K562 (cell line): ENCODE measurements around the gene TRABD. TPM values are rescaled to one million over a fixed set of nuclear protein-coding genes. Genes with fewer than 3 reads are reported as not detected.

Source experiments
- ATAC-seq: fragments of 200-7000 bp; cut with Tn5 transposase; 3 replicates; pipeline ENCODE4 v1.9.1; 2020; ENCODE audit warnings: moderate library complexity
- BruUV-seq: library from RNA; stranded (reverse); fragments of 400-500 nt; replicated peaks from 2 replicates; lab custom pipeline; 2021; lab: Mats Ljungman, UMichigan
- CTCF ChIA-PET: fragments of 300-600 bp; formaldehyde crosslinking; extraction: SDS; loops from one replicate; lab custom pipeline; 2021; ENCODE audit warnings: low intra/inter-chr PET ratio; lab: Yijun Ruan, JAX
- POLR2A ChIA-PET: fragments of 300-600, 350-650 bp; sonication (Branson Sonifier 250); formaldehyde crosslinking; extraction: SDS; loops from one replicate; lab custom pipeline; 2021; ENCODE audit warnings: antibody characterized with exemption, inconsistent platforms; lab: Yijun Ruan, JAX
- DNase-seq, 4 experiments: peaks; one replicate each; pipeline versions ENCODE4 v3.0.0 to v3.0.0-alpha.2; 2011 to 2018; ENCODE audit warnings: low spot score in 3 of 4, mixed read lengths in 3 of 4; ENCODE audit errors: extremely low read depth in 1 of 4
- FAIRE-seq: peaks from 2 replicates; lab custom pipeline; 2011; peaks lifted over from hg19 to GRCh38; lab: Jason Lieb, UNC
- H2AFZ ChIP-seq: 2 replicates; pipeline ENCODE4 v1.6.0; 2011; ENCODE audit warnings: low read depth, low read length, control low read depth, inconsistent platforms
- H3K27ac ChIP-seq: fragments of 200-600 bp; 3 replicates; pipeline ENCODE4 v1.8.0; 2011; ENCODE audit warnings: low read depth, mild to moderate bottlenecking, control low read depth, inconsistent platforms, low read length, moderate library complexity, mixed read lengths; ENCODE audit errors: extremely low read depth
- H3K27me3 ChIP-seq, 2 experiments: fragments of 300-600 bp in 1 of 2; 2 replicates in 1 of 2; 3 replicates in 1 of 2; pipeline versions ENCODE4 v1.6.0 to v1.8.0; 2011; ENCODE audit warnings: inconsistent platforms in 2 of 2, low read length in 2 of 2, mild to moderate bottlenecking in 1 of 2, mixed read lengths in 1 of 2, moderate library complexity in 1 of 2; ENCODE audit not compliant: control insufficient read depth in 2 of 2, insufficient read depth in 2 of 2
- H3K36me3 ChIP-seq: fragments of 300-600 bp; 3 replicates; pipeline ENCODE4 v1.8.0; 2011; ENCODE audit warnings: mild to moderate bottlenecking, low read length, inconsistent platforms; ENCODE audit not compliant: control insufficient read depth, insufficient read depth
- H3K4me1 ChIP-seq, 2 experiments: fragments of 200-600 bp in 1 of 2; replicated peaks in 1 of 2; 2 replicates in 1 of 2; 3 replicates in 1 of 2; pipeline versions ENCODE4 v1.5.1 to v1.8.0; 2011; ENCODE audit warnings: inconsistent platforms in 2 of 2, low read length in 2 of 2, mild to moderate bottlenecking in 1 of 2, mixed read lengths in 1 of 2, moderate library complexity in 1 of 2; ENCODE audit not compliant: control insufficient read depth in 2 of 2, insufficient read depth in 2 of 2
- H3K4me2 ChIP-seq: 2 replicates; pipeline ENCODE4 v1.6.1; 2011; ENCODE audit warnings: low read length, control low read depth, inconsistent platforms, mixed read lengths; ENCODE audit not compliant: insufficient read depth
- H3K4me3 ChIP-seq: fragments of 200-600 bp; sonication (generic), shearing (Covaris generic); 2 replicates; pipeline ENCODE4 v1.5.1; 2016; ENCODE audit warnings: control low read depth, inconsistent platforms
- H3K79me2 ChIP-seq: fragments of 200-600 bp; 3 replicates; pipeline ENCODE4 v1.8.0; 2011; ENCODE audit warnings: low read length, inconsistent platforms; ENCODE audit not compliant: control insufficient read depth, insufficient read depth
- H3K9ac ChIP-seq, 2 experiments: 2 replicates each; pipeline versions ENCODE4 v1.6.0 to v1.6.1; 2011; ENCODE audit warnings: low read depth in 2 of 2, low read length in 2 of 2, control low read depth in 1 of 2, inconsistent platforms in 1 of 2, mild to moderate bottlenecking in 1 of 2, mixed read lengths in 1 of 2; ENCODE audit not compliant: insufficient read depth in 1 of 2
- H3K9me1 ChIP-seq: one replicate; pipeline ENCODE4 v1.6.0; 2011; ENCODE audit warnings: inconsistent platforms, mild to moderate bottlenecking, low read length, moderate library complexity; ENCODE audit not compliant: control insufficient read depth, insufficient read depth
- H3K9me3 ChIP-seq: replicated peaks from 2 replicates; pipeline ENCODE4 v1.5.1; 2011; ENCODE audit warnings: low read depth, low read length, inconsistent platforms; ENCODE audit not compliant: control insufficient read depth, insufficient read depth
- H4K20me1 ChIP-seq: replicated peaks from 2 replicates; pipeline ENCODE4 v1.6.1; 2011; ENCODE audit warnings: low read length, inconsistent platforms, mixed read lengths; ENCODE audit not compliant: control insufficient read depth, insufficient read depth
- BHLHE40 ChIP-seq: IDR thresholded peaks from 2 replicates; pipeline ENCODE4 v1.6.1; 2011; ENCODE audit warnings: low read length, improper control_type of control experiment
- GTF2A2 ChIP-seq: IDR thresholded peaks from 2 replicates; pipeline ENCODE4 v1.6.1; 2016; ENCODE audit warnings: mild to moderate bottlenecking, missing genetic modification characterization, missing compliant biosample characterization
- POLR2G ChIP-seq: fragments of 200-400 bp; formaldehyde crosslinking; IDR thresholded peaks from 2 replicates; pipeline ENCODE4 v1.6.1; 2017; ENCODE audit warnings: low read depth, mild to moderate bottlenecking, antibody characterized with exemption, low read length, moderate library complexity
- SNIP1 ChIP-seq: fragments of 450-650 bp; IDR thresholded peaks from 2 replicates; pipeline ENCODE4 v1.7.1; 2017; ENCODE audit warnings: low read depth, mild to moderate bottlenecking
- ZBTB7A ChIP-seq: IDR thresholded peaks from 2 replicates; pipeline ENCODE4 v1.6.1; 2011; ENCODE audit warnings: low read depth, mild to moderate bottlenecking, low read length, moderate library complexity, borderline replicate concordance; ENCODE audit not compliant: control insufficient read depth
- WGBS: fragments of 100-300 bp; shearing (Covaris generic); methylation state at CpG from one replicate; pipeline ENCODE4 v1.1.6; 2016; ENCODE audit warnings: low coverage, mixed read lengths; ENCODE audit not compliant: insufficient coverage; ENCODE audit errors: missing lambda C conversion rate; 5-methylcytosine and 5-hydroxymethylcytosine counted together
- in situ Hi-C: fragments of 300-500 bp; cut with MboI; formaldehyde crosslinking; loops from 4 replicates; pipeline ENCODE4 v1.15.0; 2018; ENCODE audit warnings: inconsistent platforms, mixed read lengths
- intact Hi-C: fragments of 100-400 bp; cut with micrococcal nuclease; formaldehyde crosslinking; loops from 2 replicates; pipeline ENCODE4 v1.14.2; 2022
- polyA plus RNA-seq, 8 experiments: library from polyadenylated mRNA; depleted of rRNA in 4 of 8; stranded (reverse) in 5 of 8; unstranded in 3 of 8; fragments of >200 nt; fragmentation: Nextera tagmentation in 2 of 8; fragmentation: Illumina TruSeq in 1 of 8; extraction: Ambion mirVana in 2 of 8; extraction: Trizol in 1 of 8; gene quantifications; 2 replicates each; pipeline versions ENCODE4 v1.2.1 to v1.2.3, GENCODE V29; 2011 to 2014; ENCODE audit warnings: inconsistent platforms in 1 of 8, missing spikeins in 1 of 8
- total RNA-seq, 7 experiments: library from RNA; depleted of rRNA in 6 of 7; stranded (reverse); fragments of >200 nt in 6 of 7; fragmentation: Illumina TruSeq in 2 of 7; extraction: Trizol in 2 of 7; gene quantifications; 2 replicates each; pipeline versions ENCODE4 v1.2.1 to v1.2.3, GENCODE V29; 2011 to 2021; ENCODE audit warnings: low replicate concordance in 1 of 7
- TF ChIP-seq, protein P1 (sequence below), 3 experiments: IDR thresholded peaks in 2 of 3; conservative IDR thresholded peaks in 1 of 3; 2 replicates each; pipeline ENCODE4 v1.5.1; 2011 to 2012; ENCODE audit warnings: low read length in 3 of 3, mild to moderate bottlenecking in 3 of 3, control low read depth in 2 of 3, improper control_type of control experiment in 1 of 3, inconsistent platforms in 1 of 3, low read depth in 1 of 3, mixed read lengths in 1 of 3, moderate library complexity in 1 of 3; ENCODE audit not compliant: insufficient read depth in 2 of 3
- TF ChIP-seq, protein P2 (sequence below): fragments of 450-650 bp; IDR thresholded peaks from 2 replicates; pipeline ENCODE4 v1.6.1; 2016

The TRABD gene
- total and polyA plus RNA-seq, 9 of the 15 experiments (the other 6 are each of a cell fraction or from before 2014, with no cell fraction given) = 0.08 to 62.9 (median 14.0) TPM

DNA sequence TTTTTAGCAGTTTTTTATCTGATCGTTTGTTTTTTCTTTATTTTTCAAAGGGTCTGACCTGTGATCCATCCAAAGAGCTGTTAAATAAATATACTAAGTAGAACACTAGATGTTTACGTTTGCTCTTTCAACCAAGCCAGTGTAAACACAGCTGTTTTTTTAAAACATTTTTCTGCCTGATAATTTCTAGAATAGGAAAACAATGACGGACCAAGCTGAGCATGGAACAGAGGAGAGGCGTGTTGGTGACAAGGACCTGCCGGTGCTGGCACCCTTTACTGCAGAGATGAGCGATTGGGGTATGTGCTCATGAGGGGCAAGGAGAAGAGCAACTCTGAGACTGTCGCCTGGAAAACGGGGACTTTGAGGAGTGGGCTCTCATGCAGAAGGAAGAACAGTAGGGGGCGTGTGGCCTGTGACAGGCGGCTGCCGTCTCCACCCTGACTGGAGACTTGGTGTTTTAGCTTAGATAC is 43.8 kb upstream of the TRABD start:
- WGBS = 24% methylated on average over 10 of the region's 11 CpGs
- Histone ChIP-seq H2AFZ (no peak overlapping the region), H3K79me2 (no peaks in the 10 kb centered on the region), H4K20me1 (no peaks in the 10 kb centered on the region), H3K4me2 (no peak overlapping the region), H3K27ac (no peak overlapping the region), H3K4me3 (no peak overlapping the region), H3K27me3 (no peaks in the 10 kb centered on the region), H3K4me1 (peaks cover 14 to 22% of the 10 kb centered on the region in 2 experiments; a peak in 4 of 5 replicates), H3K9me3 (no peaks in the 10 kb centered on the region), H3K9ac (no peak overlapping the region), H3K9me1 (no peaks in the 10 kb centered on the region), H3K36me3 (no peaks in the 10 kb centered on the region)
- DNase-seq = peak in 1 of 4 experiments; percentile 14
- no TSS peak for BruUV-seq
- ATAC-seq = no peak
- CTCF ChIA-PET = no interaction called here
- TF ChIP-seq POLR2G = no peak
- TF ChIP-seq GTF2A2 = no peak
- no peak for TF ChIP-seq SNIP1
- TF ChIP-seq ZBTB7A = peak; percentile 67; the same call in 1 of the 2 replicates
- TF ChIP-seq, protein P1, sequence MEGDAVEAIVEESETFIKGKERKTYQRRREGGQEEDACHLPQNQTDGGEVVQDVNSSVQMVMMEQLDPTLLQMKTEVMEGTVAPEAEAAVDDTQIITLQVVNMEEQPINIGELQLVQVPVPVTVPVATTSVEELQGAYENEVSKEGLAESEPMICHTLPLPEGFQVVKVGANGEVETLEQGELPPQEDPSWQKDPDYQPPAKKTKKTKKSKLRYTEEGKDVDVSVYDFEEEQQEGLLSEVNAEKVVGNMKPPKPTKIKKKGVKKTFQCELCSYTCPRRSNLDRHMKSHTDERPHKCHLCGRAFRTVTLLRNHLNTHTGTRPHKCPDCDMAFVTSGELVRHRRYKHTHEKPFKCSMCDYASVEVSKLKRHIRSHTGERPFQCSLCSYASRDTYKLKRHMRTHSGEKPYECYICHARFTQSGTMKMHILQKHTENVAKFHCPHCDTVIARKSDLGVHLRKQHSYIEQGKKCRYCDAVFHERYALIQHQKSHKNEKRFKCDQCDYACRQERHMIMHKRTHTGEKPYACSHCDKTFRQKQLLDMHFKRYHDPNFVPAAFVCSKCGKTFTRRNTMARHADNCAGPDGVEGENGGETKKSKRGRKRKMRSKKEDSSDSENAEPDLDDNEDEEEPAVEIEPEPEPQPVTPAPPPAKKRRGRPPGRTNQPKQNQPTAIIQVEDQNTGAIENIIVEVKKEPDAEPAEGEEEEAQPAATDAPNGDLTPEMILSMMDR (IDR thresholded peaks at IDR 0.05 in 2 of 3, conservative IDR thresholded peaks at IDR 0.05 in 1 of 3; ENCODE audit: insufficient read depth in 2 of 3, low read depth in 1 of 3, low read length in 3 of 3) = peak in 2 of 3 experiments; percentile 18 to 26; a peak in 1 of 6 replicates
- TF ChIP-seq BHLHE40 = no peak
- TF ChIP-seq, protein P2, sequence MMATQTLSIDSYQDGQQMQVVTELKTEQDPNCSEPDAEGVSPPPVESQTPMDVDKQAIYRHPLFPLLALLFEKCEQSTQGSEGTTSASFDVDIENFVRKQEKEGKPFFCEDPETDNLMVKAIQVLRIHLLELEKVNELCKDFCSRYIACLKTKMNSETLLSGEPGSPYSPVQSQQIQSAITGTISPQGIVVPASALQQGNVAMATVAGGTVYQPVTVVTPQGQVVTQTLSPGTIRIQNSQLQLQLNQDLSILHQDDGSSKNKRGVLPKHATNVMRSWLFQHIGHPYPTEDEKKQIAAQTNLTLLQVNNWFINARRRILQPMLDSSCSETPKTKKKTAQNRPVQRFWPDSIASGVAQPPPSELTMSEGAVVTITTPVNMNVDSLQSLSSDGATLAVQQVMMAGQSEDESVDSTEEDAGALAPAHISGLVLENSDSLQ = 0 out of 2 replicates have a peak, but pooled peaks have one; percentile 18
- no peak for FAIRE-seq
- intact Hi-C loops = loop anchor here (10.0 kb wide), 1 partner anchor 203 kb away; the partner anchor contains the start of gene PPP6R2
- POLR2A ChIA-PET = interaction anchor here (0.6 to 1.3 kb wide), 4 partner anchors 10 to 175 kb away, joined by 3 to 4 read pairs (median 3); no protein-coding TSS in a partner anchor
- in situ Hi-C loops = loop anchor here (5.0 kb wide), 1 partner anchor 70 kb away; no protein-coding TSS in a partner anchor
